K562 (cell line): ENCODE results near the gene RXRB. TPM values are rescaled to one million over a fixed set of nuclear protein-coding genes. Genes with fewer than 3 reads are reported as not detected.

ENCODE experiments used
- ZFP1 ChIP-seq: fragments of 450-650 bp; formaldehyde crosslinking; IDR thresholded peaks from 2 replicates; pipeline ENCODE4 v1.4.0; 2020; ENCODE audit warnings: mild to moderate bottlenecking, mixed read lengths
- ZNF551 ChIP-seq: fragments of 250-450 bp; sonication (Bioruptor Pico); IDR thresholded peaks from 2 replicates; pipeline ENCODE4 v1.5.0; 2021; ENCODE audit warnings: mild to moderate bottlenecking, moderate library complexity
- polyA plus RNA-seq, 8 experiments: library from polyadenylated mRNA; depleted of rRNA in 4 of 8; stranded (reverse) in 5 of 8; unstranded in 3 of 8; fragments of >200 nt; fragmentation: Nextera tagmentation in 2 of 8; fragmentation: Illumina TruSeq in 1 of 8; extraction: Ambion mirVana in 2 of 8; extraction: Trizol in 1 of 8; gene quantifications; 2 replicates each; pipeline versions ENCODE4 v1.2.1 to v1.2.3, GENCODE V29; 2011 to 2014; ENCODE audit warnings: inconsistent platforms in 1 of 8, missing spikeins in 1 of 8
- total RNA-seq, 7 experiments: library from RNA; depleted of rRNA in 6 of 7; stranded (reverse); fragments of >200 nt in 6 of 7; fragmentation: Illumina TruSeq in 2 of 7; extraction: Trizol in 2 of 7; gene quantifications; 2 replicates each; pipeline versions ENCODE4 v1.2.1 to v1.2.3, GENCODE V29; 2011 to 2021; ENCODE audit warnings: low replicate concordance in 1 of 7
- TF ChIP-seq, protein P1 (sequence below): IDR thresholded peaks from 3 replicates; pipeline ENCODE4 v1.6.1; 2011; ENCODE audit warnings: borderline replicate concordance, mild to moderate bottlenecking, moderate library complexity; ENCODE audit not compliant: insufficient read length; ENCODE audit errors: extremely low read depth
- TF ChIP-seq, protein P2 (sequence below), 2 experiments: fragments of 450-650 bp; formaldehyde crosslinking in 1 of 2; IDR thresholded peaks; 2 replicates each; pipeline versions ENCODE4 v1.4.0 to v1.6.1; 2014 to 2020; ENCODE audit warnings: mild to moderate bottlenecking in 2 of 2, borderline replicate concordance in 1 of 2, low read depth in 1 of 2

Gene RXRB
- total and polyA plus RNA-seq, 9 of the 15 experiments (the other 6 are each of a cell fraction or from before 2014, with no cell fraction given): 0.76 to 35.5 (median 18.4) TPM

DNA sequence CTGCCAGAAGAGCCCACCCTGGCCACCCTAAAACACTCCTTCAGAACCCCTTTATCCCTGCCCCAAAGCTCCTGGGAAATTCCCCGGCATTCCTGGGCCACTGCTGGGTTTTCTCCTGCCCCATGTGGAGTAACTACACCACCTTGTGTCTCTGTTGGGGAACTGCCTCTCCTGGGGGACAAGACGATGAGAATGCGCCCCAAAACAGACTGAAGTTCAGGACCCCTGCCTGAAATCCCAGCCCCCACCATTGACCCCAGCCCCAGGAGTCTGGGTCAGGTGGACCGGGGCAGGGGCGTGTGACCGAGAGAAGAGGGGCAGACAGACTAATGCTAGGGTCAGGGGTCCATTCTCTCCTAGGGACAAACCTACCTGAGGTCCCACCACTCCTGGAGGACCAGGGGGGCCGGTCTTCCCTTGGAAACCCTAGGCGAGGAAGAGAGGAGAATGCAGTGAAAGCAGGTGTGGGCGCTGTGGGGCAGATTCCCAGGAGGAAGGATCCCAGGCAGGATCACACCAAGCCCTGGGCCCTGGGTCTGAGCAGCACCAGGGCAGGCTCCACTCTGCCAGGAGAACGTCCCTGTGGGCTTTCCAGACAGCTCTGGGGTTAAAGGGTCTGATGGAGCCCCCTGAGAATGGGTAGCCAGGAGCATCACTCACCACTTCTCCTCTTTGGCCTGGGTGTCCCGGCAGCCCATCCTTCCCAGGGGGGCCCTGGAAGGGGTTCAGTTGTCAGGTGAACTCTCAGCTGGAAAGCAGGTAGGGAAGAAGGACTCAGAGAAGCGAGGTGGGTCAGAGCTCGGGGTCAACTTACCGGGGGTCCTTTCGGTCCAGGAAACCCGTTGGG, 27.6 kb downstream of the RXRB start (continued):
- TF ChIP-seq, protein P1, sequence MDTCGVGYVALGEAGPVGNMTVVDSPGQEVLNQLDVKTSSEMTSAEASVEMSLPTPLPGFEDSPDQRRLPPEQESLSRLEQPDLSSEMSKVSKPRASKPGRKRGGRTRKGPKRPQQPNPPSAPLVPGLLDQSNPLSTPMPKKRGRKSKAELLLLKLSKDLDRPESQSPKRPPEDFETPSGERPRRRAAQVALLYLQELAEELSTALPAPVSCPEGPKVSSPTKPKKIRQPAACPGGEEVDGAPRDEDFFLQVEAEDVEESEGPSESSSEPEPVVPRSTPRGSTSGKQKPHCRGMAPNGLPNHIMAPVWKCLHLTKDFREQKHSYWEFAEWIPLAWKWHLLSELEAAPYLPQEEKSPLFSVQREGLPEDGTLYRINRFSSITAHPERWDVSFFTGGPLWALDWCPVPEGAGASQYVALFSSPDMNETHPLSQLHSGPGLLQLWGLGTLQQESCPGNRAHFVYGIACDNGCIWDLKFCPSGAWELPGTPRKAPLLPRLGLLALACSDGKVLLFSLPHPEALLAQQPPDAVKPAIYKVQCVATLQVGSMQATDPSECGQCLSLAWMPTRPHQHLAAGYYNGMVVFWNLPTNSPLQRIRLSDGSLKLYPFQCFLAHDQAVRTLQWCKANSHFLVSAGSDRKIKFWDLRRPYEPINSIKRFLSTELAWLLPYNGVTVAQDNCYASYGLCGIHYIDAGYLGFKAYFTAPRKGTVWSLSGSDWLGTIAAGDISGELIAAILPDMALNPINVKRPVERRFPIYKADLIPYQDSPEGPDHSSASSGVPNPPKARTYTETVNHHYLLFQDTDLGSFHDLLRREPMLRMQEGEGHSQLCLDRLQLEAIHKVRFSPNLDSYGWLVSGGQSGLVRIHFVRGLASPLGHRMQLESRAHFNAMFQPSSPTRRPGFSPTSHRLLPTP: no peak
- TF ChIP-seq, protein P2, sequence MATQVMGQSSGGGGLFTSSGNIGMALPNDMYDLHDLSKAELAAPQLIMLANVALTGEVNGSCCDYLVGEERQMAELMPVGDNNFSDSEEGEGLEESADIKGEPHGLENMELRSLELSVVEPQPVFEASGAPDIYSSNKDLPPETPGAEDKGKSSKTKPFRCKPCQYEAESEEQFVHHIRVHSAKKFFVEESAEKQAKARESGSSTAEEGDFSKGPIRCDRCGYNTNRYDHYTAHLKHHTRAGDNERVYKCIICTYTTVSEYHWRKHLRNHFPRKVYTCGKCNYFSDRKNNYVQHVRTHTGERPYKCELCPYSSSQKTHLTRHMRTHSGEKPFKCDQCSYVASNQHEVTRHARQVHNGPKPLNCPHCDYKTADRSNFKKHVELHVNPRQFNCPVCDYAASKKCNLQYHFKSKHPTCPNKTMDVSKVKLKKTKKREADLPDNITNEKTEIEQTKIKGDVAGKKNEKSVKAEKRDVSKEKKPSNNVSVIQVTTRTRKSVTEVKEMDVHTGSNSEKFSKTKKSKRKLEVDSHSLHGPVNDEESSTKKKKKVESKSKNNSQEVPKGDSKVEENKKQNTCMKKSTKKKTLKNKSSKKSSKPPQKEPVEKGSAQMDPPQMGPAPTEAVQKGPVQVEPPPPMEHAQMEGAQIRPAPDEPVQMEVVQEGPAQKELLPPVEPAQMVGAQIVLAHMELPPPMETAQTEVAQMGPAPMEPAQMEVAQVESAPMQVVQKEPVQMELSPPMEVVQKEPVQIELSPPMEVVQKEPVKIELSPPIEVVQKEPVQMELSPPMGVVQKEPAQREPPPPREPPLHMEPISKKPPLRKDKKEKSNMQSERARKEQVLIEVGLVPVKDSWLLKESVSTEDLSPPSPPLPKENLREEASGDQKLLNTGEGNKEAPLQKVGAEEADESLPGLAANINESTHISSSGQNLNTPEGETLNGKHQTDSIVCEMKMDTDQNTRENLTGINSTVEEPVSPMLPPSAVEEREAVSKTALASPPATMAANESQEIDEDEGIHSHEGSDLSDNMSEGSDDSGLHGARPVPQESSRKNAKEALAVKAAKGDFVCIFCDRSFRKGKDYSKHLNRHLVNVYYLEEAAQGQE (IDR thresholded peaks at IDR 0.05; ENCODE audit: borderline replicate concordance): peak; percentile 56; the same call in 1 of the 2 replicates
- TF ChIP-seq, protein P2 (CRISPR knock-in tag; IDR thresholded peaks at IDR 0.05; ENCODE audit: low read depth): no peak
- no peak for TF ChIP-seq ZFP1 (CRISPR knock-in tag)
- TF ChIP-seq ZNF551 (CRISPR knock-in tag): no peak
- TF ChIP-seq, all 486 proteins: peak for 11
